Hindlimb muscle (tissue), 1 donor: ENCODE data around the gene TF. TPM values are rescaled to one million over a fixed set of nuclear protein-coding genes. Genes with fewer than 3 reads are reported as not detected.
"Not testable (repeated sequence)": the region's sequence is repeated elsewhere in the genome, so short reads cannot be mapped to it uniquely, and the experiment has no call there.

Experiments
- DNase-seq: peaks from one replicate; pipeline ENCODE4 v3.0.0-alpha.2; 2013
- polyA plus RNA-seq: library from polyadenylated mRNA; unstranded; fragments of 120-200 nt; gene quantifications from one replicate; pipeline ENCODE4 v1.2.1, GENCODE V29; 2013; ENCODE audit not compliant: insufficient read length

TF gene
- polyA plus RNA-seq, 1 donor, result 5.9 TPM

DNA sequence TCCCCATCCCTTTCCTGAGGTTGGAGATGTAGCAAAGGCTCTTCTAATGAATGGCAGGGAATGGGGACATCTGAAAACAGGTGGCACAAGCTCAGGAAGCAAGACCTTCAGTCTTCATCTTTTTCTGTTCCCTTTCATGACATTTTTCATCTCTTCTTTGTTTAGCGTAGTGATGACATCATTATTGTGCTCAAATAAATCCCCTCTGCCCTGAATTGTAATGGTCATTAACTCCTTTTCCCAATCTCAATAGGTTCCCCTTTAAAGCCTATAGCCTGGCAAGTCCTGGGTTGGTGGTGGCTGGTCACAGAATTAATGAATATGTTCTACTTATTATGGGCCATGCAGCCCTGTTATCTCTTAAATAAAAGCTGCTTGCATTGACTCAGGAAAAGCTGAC, 21.4 kb downstream of the TF start:
- no peak for DNase-seq

DNA sequence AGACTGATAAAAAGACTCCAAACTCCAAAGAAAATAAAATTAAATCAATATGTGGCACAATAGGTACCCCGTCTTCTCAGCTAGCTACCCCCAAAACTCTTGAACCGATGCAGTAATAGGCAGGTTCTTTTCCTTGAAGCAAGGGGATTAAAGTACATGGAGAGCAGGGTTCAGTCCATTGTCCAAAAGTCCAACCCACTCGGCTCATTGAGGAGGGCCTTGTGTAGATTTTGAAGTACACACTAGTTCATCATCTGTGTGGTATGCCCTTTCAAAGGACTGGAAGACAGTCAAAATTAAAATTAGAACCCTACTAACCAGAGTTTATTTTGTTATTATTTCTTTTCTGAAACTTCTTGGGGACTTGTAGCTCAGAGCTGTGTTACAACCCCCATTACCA, 23.3 kb downstream of the TF start:
- DNase-seq, result no peak

DNA sequence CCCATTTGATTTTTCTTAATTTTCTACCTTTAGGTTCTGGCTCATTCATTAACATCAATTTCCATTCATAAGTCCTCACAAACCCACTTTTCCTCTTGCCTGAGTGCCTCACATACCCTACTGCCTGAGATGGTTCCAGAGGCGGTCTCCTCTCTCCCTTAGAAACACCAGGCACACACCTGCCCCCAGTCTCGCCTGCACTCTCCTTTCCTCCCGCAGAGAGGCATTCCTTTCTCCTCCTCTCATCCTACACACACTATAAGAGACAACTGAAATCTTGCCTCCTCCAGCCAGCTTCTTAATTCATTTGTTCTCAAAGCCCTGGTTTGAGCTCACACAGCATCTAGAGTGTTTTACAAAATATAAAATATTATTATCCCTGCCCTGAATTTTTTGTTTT, 27.5 kb downstream of the TF start:
- no peak for DNase-seq

DNA sequence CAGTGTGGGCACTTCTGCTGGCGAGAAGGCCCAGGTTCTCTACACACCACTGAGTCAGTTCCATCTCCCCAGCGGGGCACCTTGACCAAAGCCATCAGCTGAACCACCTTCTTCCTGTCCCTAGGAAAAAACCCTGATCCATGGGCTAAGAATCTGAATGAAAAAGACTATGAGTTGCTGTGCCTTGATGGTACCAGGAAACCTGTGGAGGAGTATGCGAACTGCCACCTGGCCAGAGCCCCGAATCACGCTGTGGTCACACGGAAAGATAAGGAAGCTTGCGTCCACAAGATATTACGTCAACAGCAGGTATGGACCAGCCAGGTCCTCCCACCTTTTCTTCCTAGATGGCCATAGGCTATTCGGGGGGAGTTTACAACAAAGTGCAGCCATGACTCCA, 29.1 kb downstream of the TF start:
- no peak for DNase-seq

DNA sequence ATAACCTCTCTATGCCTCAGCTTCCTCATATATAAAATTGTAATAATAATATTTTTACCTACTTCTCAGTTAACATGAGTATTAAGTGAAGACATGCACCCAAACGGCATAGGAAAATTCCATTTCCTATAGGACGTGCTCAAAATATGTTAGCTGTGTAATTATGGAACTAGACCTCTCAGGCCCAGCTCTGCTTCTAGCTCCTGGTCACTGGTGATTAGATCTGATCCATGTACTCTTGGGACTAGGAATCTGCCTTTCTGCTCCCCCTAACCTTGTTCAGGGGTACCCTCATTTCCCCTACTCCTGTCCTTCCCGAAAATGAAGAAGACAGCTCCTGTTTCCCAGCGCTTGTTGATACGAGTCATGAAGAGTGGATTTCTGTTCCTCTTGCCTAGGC, 29.6 kb downstream of the TF start:
- DNase-seq, result no peak

DNA sequence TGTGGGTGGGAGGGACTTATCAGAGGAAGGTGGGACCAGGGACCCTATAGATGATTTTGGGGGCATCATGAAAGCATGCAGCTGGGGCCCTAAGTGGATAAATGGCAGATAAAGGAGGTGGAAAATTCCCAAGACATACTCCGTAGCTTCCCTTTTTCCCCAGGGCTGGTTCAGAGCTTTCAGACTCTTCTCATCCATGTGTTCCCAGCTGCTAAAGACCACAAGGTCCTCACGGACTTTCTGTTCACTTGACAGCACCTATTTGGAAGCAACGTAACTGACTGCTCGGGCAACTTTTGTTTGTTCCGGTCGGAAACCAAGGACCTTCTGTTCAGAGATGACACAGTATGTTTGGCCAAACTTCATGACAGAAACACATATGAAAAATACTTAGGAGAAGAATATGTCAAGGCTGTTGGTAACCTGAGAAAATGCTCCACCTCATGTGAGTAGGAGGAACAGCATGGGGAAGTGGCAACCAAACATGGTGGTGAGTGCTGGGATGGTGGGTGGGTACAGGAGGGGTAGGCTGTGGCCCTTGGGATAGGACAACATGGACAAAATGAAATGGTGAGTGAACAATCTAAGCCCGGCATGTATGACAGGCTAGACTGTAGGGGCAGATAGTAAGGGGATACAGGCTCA, 30.7 kb downstream of the TF start:
- DNase-seq, result no peak

DNA sequence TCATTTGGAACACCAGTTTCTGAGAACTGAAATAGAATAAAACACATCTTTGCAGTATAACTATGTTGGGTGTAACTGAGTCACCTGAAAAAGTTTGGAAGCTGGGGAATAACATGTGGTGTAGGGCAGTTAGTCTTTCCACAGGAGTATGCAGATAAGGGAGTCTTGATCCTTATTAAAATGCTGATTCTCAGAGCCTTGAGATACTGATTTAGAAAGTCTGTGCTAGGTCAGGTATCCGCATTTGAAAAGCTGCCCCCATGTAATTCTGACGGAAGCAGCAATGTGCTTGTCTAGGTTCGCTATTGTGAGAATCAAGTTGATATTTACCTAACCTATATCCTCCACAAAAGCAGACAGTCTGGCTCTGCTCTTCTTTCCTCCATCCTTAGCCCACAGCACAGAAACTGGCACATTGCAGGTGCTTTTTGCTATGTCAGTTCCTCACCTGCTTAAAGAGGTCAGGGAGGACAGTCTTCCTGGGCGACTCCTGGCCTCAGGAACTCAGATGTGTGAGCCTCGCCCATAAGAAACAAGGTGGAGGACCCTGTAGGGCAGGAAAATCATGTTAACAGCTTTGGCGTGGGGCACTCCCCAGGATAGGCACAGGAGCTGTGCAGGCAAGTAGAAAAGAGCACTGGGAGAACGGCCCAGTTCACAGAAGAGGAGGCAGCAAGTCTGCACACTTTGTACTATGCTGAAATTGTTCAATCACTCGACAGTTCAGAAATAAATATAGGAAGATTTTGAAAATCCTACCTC, 31.8 kb downstream of the TF start:
- DNase-seq, result no peak

DNA sequence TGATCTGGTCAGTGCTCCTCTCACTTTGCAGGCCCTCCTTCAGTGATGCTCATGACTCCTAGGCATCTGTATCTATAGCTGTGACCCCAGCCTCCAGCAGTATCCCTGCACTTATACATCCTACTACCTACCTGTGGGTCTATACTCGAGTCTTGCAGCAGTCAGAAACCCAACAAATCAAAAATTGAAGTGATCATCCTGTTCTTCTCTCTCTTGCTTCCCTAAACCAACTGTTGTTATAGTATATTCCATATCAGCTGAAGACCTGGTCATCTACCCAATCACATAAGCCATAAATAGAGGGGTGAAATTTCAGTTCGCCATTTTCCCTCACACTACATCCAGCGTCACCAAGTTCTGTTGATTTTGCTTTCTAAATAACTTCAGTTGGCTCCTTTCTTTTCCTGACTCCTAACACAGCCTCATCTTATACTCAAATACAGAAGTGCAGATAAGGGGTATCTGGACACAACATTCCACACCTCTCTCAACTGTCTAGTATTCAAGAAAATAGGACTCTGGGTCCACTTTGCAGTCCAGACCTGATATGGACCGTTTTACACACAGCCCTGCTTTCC, 33.5 kb downstream of the TF start:
- DNase-seq, result no peak

DNA sequence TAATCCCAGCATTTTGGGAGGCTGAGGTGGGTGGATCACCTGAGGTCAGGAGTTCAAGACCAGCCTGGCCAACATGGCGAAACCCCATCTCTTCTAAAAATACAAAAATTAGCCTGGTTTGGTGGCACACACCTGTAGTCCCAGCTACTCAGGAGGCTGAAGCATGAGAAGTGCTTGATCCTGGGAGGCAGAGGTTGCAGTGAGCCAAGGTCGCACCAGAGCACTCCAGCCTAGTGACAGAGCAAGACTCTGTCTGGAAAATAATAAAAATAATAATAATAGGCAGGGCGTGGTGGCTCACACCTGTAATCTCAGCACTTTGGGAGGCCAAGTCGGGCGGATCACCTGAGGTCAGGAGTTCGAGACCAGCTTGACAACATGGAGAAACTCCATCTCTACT, 34.6 kb downstream of the TF start:
- DNase-seq, result not testable (repeated sequence)

DNA sequence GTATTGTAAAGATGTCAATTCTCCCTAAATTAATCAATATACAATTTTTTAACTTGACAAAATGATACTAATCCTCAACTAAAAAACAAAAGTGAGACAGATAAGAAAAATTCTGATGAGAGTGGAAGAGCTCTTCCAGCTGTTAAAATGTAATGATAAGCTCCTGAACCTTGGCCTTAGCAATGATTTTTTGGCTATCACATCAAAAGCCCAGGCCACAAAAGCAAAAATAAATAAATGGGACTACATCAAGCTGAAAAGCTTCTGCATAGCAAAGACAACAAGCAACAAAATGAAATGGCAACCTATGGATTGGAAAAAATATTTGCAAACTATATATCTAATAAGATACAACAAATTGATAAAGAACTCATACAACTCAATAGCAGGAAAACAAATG, 35.4 kb downstream of the TF start:
- no peak for DNase-seq

DNA sequence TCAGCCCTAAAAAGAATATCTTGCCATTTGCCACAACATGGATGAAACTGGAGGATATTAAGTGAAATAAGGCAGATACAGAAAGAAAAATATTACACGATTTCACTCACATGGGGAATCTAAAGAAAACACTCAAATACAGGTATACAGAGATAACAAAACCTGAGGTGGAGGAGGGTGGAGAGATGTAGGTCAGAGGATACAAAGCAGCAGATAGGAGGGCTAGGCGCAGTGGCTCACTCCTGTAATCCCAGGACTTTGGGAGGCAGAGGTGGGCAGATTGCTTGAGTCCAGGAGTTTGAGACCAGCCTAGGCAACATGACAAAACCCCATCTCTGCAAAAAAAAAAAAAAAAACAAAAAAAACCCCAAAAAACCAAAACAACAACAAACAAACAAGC, 36.3 kb downstream of the TF start:
- no peak for DNase-seq

DNA sequence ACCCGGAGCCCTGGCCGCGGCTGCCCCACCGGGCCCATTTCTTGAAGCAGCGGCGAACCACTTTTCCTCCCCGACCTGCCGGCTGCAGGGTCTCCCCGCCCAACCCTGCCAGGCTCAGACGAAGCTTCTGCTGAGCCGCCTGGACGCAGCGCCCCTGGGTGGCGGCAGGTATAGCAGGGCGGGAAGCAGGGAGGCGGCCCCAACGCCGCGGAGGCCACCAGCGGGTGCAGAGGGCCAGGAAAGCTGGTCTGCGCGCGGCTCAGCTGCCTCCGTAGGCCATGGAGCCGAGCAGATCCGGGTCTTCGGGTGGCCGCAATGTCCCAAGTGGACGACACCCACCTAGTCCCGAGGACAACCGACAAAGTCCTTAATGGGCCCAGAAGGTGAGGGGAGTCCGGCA, 37.6 kb downstream of the TF start:
- DNase-seq, result no peak

DNA sequence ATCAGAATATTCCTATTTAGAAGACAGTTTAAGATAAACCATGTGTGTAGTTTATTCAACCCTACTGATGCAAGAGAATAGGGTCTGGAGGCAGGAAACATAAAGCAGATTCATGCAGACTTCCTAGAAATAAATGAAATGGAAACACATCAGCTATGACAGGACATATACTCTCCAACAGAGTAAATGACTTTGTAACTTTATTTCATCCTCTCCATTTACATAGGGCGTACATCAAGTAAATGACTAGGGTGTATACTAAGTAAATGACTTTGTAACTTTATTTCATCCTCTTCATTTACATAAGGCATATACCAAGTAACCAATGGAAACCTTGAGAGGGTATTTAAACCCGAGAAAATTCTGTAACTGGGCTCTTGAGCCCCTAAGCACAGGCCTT, 41.8 kb downstream of the TF start:
- DNase-seq, result no peak

DNA sequence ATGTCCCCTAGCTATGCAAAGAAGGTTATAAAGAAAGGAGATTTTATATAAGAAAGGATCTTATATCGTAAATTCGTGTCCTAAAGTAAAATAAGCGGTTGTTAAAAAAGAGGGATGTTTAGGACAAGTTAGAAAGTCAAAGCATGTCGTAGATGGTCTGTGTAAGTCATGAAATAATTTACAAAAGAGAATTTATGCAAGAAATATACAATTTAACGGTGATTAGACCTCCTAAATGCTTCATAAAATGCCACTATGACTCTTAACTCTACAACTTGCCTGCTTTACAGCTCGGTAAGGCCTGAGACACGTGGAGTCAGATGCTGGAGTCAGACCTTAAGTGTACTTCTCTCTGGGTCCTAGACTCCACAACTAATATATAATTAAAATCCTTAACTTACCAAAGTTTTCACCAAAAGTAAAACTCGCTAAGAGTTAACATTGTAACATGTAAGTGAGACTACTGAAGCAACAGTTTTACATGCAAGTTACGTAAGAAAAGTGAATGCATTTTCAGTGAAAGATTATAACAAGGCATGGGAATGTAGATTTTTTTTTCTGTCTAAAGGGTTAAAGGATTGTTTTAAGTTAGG, 46.1 kb downstream of the TF start:
- no peak for DNase-seq

DNA sequence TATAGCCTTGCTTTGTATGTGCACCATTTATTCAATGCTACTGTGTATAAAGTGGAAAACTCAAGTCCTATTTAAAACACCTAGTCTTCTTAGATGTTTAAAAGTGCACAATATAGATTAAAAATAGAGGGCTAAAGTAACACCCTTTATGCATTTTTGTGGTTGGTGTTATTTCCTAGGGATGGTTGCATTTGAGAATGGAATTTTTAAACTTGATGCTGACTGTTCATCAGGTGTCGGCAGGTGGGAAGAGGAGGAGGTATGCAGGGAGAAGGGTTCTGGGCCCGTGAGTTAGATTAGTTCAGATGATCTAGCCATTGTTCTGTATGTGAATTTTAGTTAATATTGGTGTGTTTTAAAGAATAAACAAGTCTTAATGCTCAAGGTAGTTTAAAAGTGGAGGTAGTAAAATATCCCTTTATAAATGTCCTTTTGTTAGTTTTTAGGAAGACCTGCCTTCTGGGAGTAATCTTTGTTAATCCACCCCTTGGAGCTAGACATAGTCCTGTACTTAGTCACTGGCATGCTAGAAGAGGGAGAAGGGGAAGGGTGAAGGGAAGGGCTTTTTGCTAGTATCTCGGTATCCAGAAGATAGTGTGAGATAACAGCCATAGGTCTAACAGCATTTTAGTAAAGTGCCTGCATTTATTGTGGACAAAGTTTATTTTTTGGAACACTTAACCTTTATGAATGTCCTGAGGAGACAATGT, 51.4 kb downstream of the TF start:
- DNase-seq, result no peak

DNA sequence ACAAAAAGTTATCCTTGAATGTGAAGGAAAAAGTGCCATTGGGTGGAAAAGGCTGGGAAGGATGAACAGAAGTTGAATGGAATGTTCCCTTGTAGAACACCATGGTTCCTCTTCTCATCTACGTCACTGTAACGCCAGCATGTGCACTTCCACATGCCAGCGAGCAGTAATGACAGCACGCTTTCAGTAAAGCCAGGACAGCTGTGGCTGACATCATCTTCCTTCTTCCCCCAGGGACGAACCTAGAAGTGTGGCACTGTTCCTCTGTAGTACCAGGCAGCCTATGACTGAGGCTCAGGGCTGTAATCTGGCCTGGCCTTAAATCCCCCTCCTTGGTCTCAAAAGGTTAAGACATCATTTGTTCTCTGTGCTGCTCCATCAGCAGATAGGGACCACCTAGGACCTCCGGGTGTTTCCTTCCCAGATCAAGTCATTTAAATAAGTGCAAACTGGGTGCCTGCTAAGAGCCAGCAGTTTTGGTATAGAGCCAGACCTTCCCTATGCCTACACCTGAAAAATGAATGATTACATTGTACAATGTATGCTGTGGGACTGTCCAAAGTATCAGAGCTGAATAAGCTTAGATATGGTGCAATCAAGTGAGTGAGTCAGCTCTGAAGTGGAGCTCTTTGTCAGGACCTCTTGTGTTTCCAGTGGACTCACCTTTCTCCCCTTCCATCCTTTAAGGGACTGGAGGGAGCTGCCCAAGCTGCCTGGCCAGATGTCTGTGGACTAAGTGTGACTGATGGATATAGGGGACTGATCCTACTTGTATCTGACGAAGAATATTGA, 53.8 kb downstream of the TF start:
- DNase-seq, result no peak

DNA sequence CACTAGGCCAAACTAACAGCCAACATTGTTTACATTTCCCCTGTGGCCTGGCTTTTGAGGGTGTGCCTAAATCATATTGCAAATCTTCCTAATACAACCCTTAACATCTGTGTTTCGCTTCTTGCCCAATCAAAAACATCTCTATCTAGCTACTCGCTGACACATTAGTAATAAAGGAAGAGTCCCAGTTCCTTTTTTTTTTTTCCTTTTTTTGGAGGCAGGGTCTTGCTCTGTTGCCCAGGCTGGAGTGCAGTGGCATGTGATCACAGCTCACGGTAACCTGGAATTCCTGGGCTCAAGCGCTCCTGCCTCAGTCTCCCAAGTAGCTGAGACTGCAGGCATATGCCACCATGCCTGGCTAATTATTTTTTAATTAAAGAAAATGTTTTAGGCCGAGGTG, 57.3 kb downstream of the TF start:
- DNase-seq, result no peak

DNA sequence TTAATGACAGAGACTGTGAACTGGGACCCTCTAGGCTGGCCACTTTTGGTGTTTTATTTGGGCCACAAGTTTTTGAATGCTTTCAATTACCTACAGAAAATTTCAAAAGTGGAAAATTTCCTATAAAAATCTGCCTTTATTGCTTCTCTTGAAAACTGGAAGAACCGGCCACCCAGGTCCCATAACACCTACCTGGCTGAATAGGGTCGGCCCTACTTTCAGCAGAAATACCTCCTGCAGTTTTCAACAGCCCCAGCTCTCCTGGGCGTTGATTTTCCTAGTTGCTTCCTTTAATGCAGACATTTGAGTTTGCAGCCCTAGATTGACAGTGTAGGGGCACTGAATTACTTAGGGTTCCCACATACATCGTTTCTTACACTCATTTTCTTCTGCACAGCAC, 58.7 kb downstream of the TF start:
- DNase-seq, result no peak

DNA sequence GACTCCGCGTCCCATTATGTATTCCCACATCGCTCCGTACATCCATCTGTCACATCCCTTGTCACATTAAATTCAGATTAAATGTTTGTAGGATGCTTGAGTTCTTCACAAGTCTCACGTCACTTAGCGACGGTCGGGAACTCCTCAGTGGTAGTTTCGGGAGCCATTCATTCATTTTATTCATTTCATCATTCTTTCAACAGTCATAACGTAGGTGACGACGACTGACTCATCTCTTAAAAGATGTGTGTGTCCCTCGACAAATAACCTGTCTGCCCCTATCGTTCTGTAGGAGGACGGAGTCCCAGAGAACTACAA, 59.1 kb downstream of the TF start:
- no peak for DNase-seq

DNA sequence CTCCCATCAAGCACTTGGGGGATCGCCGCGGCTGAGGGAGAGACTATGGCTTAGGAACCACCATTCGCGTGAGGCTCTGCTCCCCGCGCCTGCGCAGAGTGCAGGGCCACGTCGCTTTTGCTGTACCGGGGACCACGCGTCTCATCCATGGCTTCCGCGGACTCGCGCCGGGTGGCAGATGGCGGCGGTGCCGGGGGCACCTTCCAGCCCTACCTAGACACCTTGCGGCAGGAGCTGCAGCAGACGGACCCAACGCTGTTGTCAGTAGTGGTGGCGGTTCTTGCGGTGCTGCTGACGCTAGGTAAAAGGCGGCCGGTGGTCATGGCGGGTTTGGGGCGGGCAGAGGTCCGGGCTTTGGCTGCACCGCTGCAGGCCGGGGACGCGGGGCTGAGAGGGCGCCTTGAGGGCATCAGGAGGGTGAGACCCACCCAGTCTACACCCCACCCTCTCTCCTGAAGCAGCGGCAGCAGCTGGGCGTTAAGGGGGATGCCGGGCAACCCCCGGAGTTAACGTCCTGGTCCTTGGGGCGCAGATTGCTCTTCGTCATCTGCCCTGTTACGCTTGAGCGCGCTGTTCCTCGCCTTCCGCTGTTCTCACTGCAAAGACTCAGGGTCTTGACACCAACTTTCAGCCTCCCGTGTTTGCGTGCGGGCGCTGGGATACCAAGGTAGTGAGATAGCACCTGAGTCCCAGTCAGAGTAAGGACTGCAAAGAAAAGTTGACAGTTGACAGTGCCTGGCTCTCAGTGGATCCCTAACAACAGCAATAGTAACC, 59.7 kb downstream of the TF start, which contains the start of gene SRPRB:
Gene SRPRB (plus strand): TSS at position 114 of the 774 bp plus-strand sequence. CDS start 34 bp downstream, at position 148.
- peak; percentile 94 for DNase-seq

DNA sequence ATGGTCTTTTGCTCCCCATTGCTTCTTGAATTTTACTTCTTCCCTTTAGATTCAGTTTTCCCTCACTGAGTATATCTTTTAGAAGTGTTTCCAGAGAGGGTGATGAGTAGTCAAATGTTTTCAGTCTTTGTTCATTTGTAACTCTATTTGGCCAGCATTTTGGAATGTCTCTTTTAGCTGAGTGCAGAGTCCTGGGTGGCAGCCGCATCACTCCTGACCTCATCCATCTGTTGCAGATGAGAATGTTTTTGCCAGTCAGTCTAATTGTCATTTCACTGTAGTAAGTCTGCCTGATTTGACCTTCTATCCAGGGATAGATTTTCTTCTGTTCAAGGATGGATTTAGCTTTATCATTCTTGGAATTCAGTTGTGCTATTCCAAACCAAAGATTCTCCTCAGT, 66.7 kb downstream of the TF start:
- DNase-seq, result no peak

DNA sequence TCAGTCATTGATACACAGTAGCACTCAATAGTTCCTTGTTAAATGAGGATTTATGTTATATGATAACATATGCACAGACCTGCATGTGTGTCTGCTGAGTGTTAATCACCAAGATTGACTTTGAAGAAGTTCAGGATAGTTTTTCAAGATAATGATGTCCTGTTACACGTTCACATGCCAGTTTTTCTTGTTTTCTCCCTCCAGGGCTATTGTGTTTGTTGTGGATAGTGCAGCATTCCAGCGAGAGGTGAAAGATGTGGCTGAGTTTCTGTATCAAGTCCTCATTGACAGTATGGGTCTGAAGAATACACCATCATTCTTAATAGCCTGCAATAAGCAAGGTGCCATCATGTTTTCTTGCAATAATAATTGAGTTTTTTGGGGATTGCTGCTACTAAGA, 69.2 kb downstream of the TF start:
- no peak for DNase-seq
